Liver (tissue), 9 donors: ENCODE results near the gene SLC22A3. TPM values are rescaled to one million over a fixed set of nuclear protein-coding genes. Genes with fewer than 3 reads are reported as not detected.

ENCODE experiments used
- DNase-seq: peaks from one replicate; pipeline ENCODE4 v3.0.0-alpha.2; 2017; ENCODE audit warnings: low spot score
- H3K27ac ChIP-seq, 2 donors: one replicate each; pipeline ENCODE4 v1.7.0; 2013; ENCODE audit warnings: inconsistent platforms in 2 of 2, low read length in 2 of 2, control low read depth in 1 of 2, low read depth in 1 of 2, mild to moderate bottlenecking in 1 of 2
- H3K27me3 ChIP-seq, 4 donors: one replicate each; pipeline versions ENCODE4 v1.6.1 to v1.7.0; 2013; ENCODE audit warnings: low read length in 3 of 4, inconsistent platforms in 1 of 4, mild to moderate bottlenecking in 1 of 4, moderate library complexity in 1 of 4; ENCODE audit not compliant: control insufficient read depth in 4 of 4, insufficient read depth in 4 of 4
- H3K36me3 ChIP-seq, 4 donors: one replicate each; pipeline versions ENCODE4 v1.6.1 to v1.7.0; 2013; ENCODE audit warnings: low read length in 3 of 4, mild to moderate bottlenecking in 3 of 4, low read depth in 1 of 4, moderate library complexity in 1 of 4; ENCODE audit not compliant: control insufficient read depth in 4 of 4, insufficient read depth in 3 of 4
- H3K4me1 ChIP-seq, 4 donors: one replicate each; pipeline versions ENCODE4 v1.6.1 to v1.7.0; 2013; ENCODE audit warnings: low read length in 3 of 4, mild to moderate bottlenecking in 3 of 4, moderate library complexity in 1 of 4; ENCODE audit not compliant: control insufficient read depth in 4 of 4, insufficient read depth in 4 of 4
- H3K4me3 ChIP-seq, 3 donors: one replicate each; pipeline versions ENCODE4 v1.6.1 to v1.7.0; 2013; ENCODE audit warnings: low read length in 3 of 3, control low read depth in 1 of 3, low read depth in 1 of 3, mild to moderate bottlenecking in 1 of 3
- H3K9ac ChIP-seq, 2 donors: one replicate each; pipeline ENCODE4 v1.7.0; 2013; ENCODE audit warnings: low read length in 2 of 2, mild to moderate bottlenecking in 2 of 2, moderate library complexity in 2 of 2, control low read depth in 1 of 2, low read depth in 1 of 2
- H3K9me3 ChIP-seq, 4 donors: one replicate each; pipeline versions ENCODE4 v1.6.1 to v1.7.0; 2013; ENCODE audit warnings: low read length in 3 of 4; ENCODE audit not compliant: control insufficient read depth in 4 of 4
- CTCF ChIP-seq: fragments of 150-350 bp; IDR thresholded peaks from 2 replicates; pipeline ENCODE4 v1.5.1; 2017; ENCODE audit warnings: improper control_type of control experiment, low read depth, low read length; ENCODE audit not compliant: missing input control
- FOXA1 ChIP-seq: IDR thresholded peaks from 2 replicates; pipeline ENCODE4 v1.6.1; 2016; ENCODE audit warnings: antibody characterized with exemption
- FOXA2 ChIP-seq: IDR thresholded peaks from 2 replicates; pipeline ENCODE4 v1.6.1; 2016; ENCODE audit warnings: antibody characterized with exemption
- GABPA ChIP-seq, 2 donors: IDR thresholded peaks in 1 of 2; conservative IDR thresholded peaks in 1 of 2; 2 replicates each; pipeline ENCODE4 v1.6.1; 2016; ENCODE audit warnings: antibody characterized with exemption in 2 of 2, mild to moderate bottlenecking in 1 of 2, moderate library complexity in 1 of 2
- HNF4A ChIP-seq, 2 donors: conservative IDR thresholded peaks; 2 replicates each; pipeline ENCODE4 v1.6.1; 2016; ENCODE audit warnings: antibody characterized with exemption in 2 of 2, mild to moderate bottlenecking in 2 of 2
- HNF4G ChIP-seq: IDR thresholded peaks from 2 replicates; pipeline ENCODE4 v1.6.1; 2016; ENCODE audit warnings: antibody characterized with exemption
- JUND ChIP-seq, 2 donors: IDR thresholded peaks; 2 replicates each; pipeline ENCODE4 v1.6.1; 2016; ENCODE audit warnings: antibody characterized with exemption in 2 of 2
- MAX ChIP-seq: IDR thresholded peaks from 2 replicates; pipeline ENCODE4 v1.6.1; 2016; ENCODE audit warnings: antibody characterized with exemption
- NR2F2 ChIP-seq: IDR thresholded peaks from 2 replicates; pipeline ENCODE4 v1.6.1; 2016; ENCODE audit warnings: antibody characterized with exemption
- RAD21 ChIP-seq, 2 donors: IDR thresholded peaks; 2 replicates each; pipeline ENCODE4 v1.6.1; 2016; ENCODE audit warnings: antibody characterized with exemption in 2 of 2, mild to moderate bottlenecking in 2 of 2
- REST ChIP-seq: IDR thresholded peaks from 2 replicates; pipeline ENCODE4 v1.6.1; 2016; ENCODE audit warnings: antibody characterized with exemption, mild to moderate bottlenecking
- RXRA ChIP-seq, 2 donors: IDR thresholded peaks; 2 replicates each; pipeline ENCODE4 v1.6.1; 2017 to 2018; ENCODE audit warnings: antibody characterized with exemption in 2 of 2, mild to moderate bottlenecking in 1 of 2
- SP1 ChIP-seq: IDR thresholded peaks from 2 replicates; pipeline ENCODE4 v1.6.1; 2018; ENCODE audit warnings: antibody characterized with exemption, mild to moderate bottlenecking
- TAF1 ChIP-seq: conservative IDR thresholded peaks from 2 replicates; pipeline ENCODE4 v1.6.1; 2016; ENCODE audit warnings: antibody characterized with exemption, mild to moderate bottlenecking
- YY1 ChIP-seq: IDR thresholded peaks from 2 replicates; pipeline ENCODE4 v1.6.1; 2016; ENCODE audit warnings: antibody characterized with exemption, mild to moderate bottlenecking
- WGBS: extraction: QIAGEN DNeasy Blood & Tissue Kit; methylation state at CpG from one replicate; pipeline ENCODE4 v1.1.7; 2013; 5-methylcytosine and 5-hydroxymethylcytosine counted together
- polyA plus RNA-seq, 2 donors: library from polyadenylated mRNA; stranded (reverse) in 1 of 2; unstranded in 1 of 2; fragments of 200-250 nt in 1 of 2; fragments of >200 nt in 1 of 2; fragmentation: Nextera tagmentation in 1 of 2; extraction: Ambion mirVana in 1 of 2; gene quantifications; one replicate each; pipeline versions ENCODE4 v1.2.1 to v1.2.3, GENCODE V29; 2013 to 2015
- total RNA-seq, 2 donors: library from RNA; depleted of rRNA; stranded (reverse); fragments of >200 nt; gene quantifications; one replicate each; pipeline ENCODE4 v1.2.3, GENCODE V29; 2014
- TF ChIP-seq, protein P1 (sequence below): IDR thresholded peaks from 2 replicates; pipeline ENCODE4 v1.6.1; 2016; ENCODE audit warnings: antibody characterized with exemption
- donor health status: healthy.
- donor health status: healthy.
- donor health status: healthy.
- donor health status: healthy.
- donor health status: healthy.

The SLC22A3 gene
- total and polyA plus RNA-seq, 4 donors, result 7.6 to 40.9 (median 19.4) TPM

DNA sequence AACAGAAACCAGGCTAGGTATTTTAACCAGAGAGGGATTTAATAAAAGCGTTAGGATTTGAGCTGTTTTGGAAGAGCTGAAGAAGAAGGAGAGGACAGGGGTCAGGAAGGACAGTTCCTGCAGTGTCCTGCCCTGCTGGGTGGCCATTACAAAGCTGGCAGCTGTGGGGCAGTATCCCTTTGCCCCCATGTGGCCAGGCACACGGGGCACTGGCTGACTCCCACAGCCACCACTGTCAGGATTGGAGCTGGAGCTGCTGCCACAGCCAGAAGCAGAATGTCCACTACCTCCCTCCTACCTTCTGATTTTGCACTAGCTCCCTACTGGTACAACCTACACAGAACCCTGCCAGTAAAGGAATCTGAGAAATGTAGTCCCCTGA is 46.5 kb downstream of the SLC22A3 start:
- Histone ChIP-seq H3K9me3 (no peaks in the 10 kb centered on the region), H3K9ac (no peak overlapping the region), H3K27me3 (no peaks in the 10 kb centered on the region), H3K27ac (peak overlapping the region; percentile 75 to 84), H3K4me1 (peaks cover 5 to 26% (median 20%) of the 10 kb centered on the region in 4 donors), H3K36me3 (peaks cover 0 to 3% (median 0%) of the 10 kb centered on the region in 4 donors), H3K4me3 (no peak overlapping the region)
- DNase-seq, result no peak
- WGBS, result 38% methylated on average over 2 of the region's 2 CpGs
- TF ChIP-seq GABPA (IDR thresholded peaks at IDR 0.05 in 1 of 2, conservative IDR thresholded peaks at IDR 0.05 in 1 of 2) (no peak), FOXA1 (no peak), JUND (IDR thresholded peaks at IDR 0.05) (no peak), HNF4A (conservative IDR thresholded peaks at IDR 0.05) (no peak), TAF1 (no peak), SP1 (no peak), CTCF (peak; percentile 10), NR2F2 (no peak), RAD21 (IDR thresholded peaks at IDR 0.05) (peak in 1 of 2 donors; percentile 26), MAX (no peak), YY1 (peak; percentile 55), RXRA (IDR thresholded peaks at IDR 0.05) (no peak), HNF4G (no peak), FOXA2 (no peak), REST (no peak)
- TF ChIP-seq, protein P1, sequence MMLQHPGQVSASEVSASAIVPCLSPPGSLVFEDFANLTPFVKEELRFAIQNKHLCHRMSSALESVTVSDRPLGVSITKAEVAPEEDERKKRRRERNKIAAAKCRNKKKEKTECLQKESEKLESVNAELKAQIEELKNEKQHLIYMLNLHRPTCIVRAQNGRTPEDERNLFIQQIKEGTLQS, result no peak

DNA sequence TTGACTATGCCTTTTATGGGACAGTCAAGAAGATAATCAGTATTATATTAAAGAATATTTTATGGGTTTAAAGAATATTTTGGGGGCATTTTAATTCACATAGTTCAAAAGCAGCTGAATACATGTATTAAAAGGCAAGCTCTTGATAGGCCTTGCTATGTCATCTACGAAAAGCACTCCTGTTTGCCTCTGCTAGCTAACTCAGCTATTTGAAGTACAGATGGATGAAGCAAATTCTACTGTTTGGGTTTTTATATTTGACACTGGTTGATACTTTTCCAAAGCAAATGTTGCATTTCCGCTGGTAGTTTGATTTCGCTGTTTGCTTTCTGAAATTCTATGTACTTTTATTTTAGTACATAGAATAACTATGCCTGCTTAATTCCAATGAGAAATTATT is 47.0 kb downstream of the SLC22A3 start:
- 39% methylated on average over 3 of the region's 3 CpGs for WGBS
- H3K9me3 ChIP-seq, result no peaks in the 10 kb centered on the region
- H3K27me3 ChIP-seq, result no peaks in the 10 kb centered on the region
- DNase-seq, result no peak
- no peak overlapping the region for H3K9ac ChIP-seq
- H3K27ac ChIP-seq, result peak overlapping the region in 1 of 2 donors; percentile 15
- no peak overlapping the region for H3K4me3 ChIP-seq
- H3K4me1 ChIP-seq, result peaks cover 5 to 26% (median 19%) of the 10 kb centered on the region in 4 donors
- peaks cover 0 to 3% (median 0%) of the 10 kb centered on the region in 4 donors for H3K36me3 ChIP-seq
- TF ChIP-seq RAD21 (IDR thresholded peaks at IDR 0.05) (no peak), SP1 (peak; percentile 16), RXRA (IDR thresholded peaks at IDR 0.05) (peak in 1 of 2 donors; percentile 16), HNF4A (conservative IDR thresholded peaks at IDR 0.05) (peak in 1 of 2 donors; percentile 11)
